GM20000 (cell line): ENCODE measurements around the gene TSPAN10.
A peak's percentile ranks its signal among the peaks of the same experiment; 100 is the strongest.

Source experiments
- DNase-seq: peaks from one replicate; pipeline ENCODE4 v3.0.0; 2012; ENCODE audit warnings: low spot score
- CTCF ChIP-seq: IDR thresholded peaks from 2 replicates; pipeline ENCODE4 v1.5.1; 2012; ENCODE audit warnings: mild to moderate bottlenecking, control low read depth; ENCODE audit errors: extremely low read depth, missing control alignments

The TSPAN10 gene

GRCh38 chr17:81684442-81684911, 47.5 kb downstream of the TSPAN10 start:
- TF ChIP-seq CTCF, result no peak
- DNase-seq, result peak; percentile 36

- TF ChIP-seq CTCF, result no peak
- DNase-seq, result no peak
These were observed 48.1 kb downstream of the TSPAN10 start for GRCh38 chr17:81685108-81685507.

GRCh38 chr17:81686614-81687013, 49.6 kb downstream of the TSPAN10 start:
- no peak for TF ChIP-seq CTCF
- no peak for DNase-seq

- no peak for TF ChIP-seq CTCF
- no peak for DNase-seq
These were observed 51.0 kb downstream of the TSPAN10 start for GRCh38 chr17:81687770-81688541.

- no peak for DNase-seq
- no peak for TF ChIP-seq CTCF
These were observed 51.6 kb downstream of the TSPAN10 start for GRCh38 chr17:81688616-81689015.

- no peak for TF ChIP-seq CTCF
- no peak for DNase-seq
These were observed 53.1 kb downstream of the TSPAN10 start for GRCh38 chr17:81690066-81690465.

GRCh38 chr17:81690549-81690948, 53.6 kb downstream of the TSPAN10 start:
- no peak for DNase-seq
- TF ChIP-seq CTCF, result no peak
